Cardiac fibroblast (primary cell): Measurements from ENCODE around the gene POLG.

Experiments used
- DNase-seq, 2 donors: peaks; one replicate each; pipeline versions ENCODE4 v3.0.0 to v3.0.0-alpha.2; 2010; ENCODE audit warnings: low read depth in 2 of 2
- H3K4me3 ChIP-seq, 2 donors: replicated peaks in 1 of 2; 1 replicate in 1 of 2; 2 replicates in 1 of 2; pipeline ENCODE4 v1.5.1; 2011; ENCODE audit warnings: low read depth in 2 of 2, low read length in 2 of 2, mild to moderate bottlenecking in 2 of 2, moderate library complexity in 1 of 2
- CTCF ChIP-seq: IDR thresholded peaks from one replicate; pipeline ENCODE4 v1.5.1; 2011; ENCODE audit warnings: low read depth, mild to moderate bottlenecking, low read length, inconsistent platforms

The POLG gene

GRCh38 chr15:89352476-89352875 is 17.9 kb upstream of the POLG start:
- TF ChIP-seq CTCF, result no peak
- no peak for DNase-seq
- H3K4me3 ChIP-seq, result no peak overlapping the region

- no peak overlapping the region for H3K4me3 ChIP-seq
- TF ChIP-seq CTCF, result no peak
- no peak for DNase-seq
Measured at GRCh38 chr15:89349206-89349558, 14.6 kb upstream of the POLG start.

- TF ChIP-seq CTCF, result no peak
- no peak overlapping the region for H3K4me3 ChIP-seq
- DNase-seq, result no peak
Measured at GRCh38 chr15:89346516-89347231, 12.1 kb upstream of the POLG start.

GRCh38 chr15:89345248-89345647 is 10.6 kb upstream of the POLG start:
- no peak for TF ChIP-seq CTCF
- no peak for DNase-seq
- H3K4me3 ChIP-seq, result no peak overlapping the region

GRCh38 chr15:89342840-89343239 is 8.2 kb upstream of the POLG start:
- no peak for DNase-seq
- no peak for TF ChIP-seq CTCF

GRCh38 chr15:89341316-89342005 is 6.8 kb upstream of the POLG start:
- TF ChIP-seq CTCF, result no peak
- H3K4me3 ChIP-seq, result no peak overlapping the region
- DNase-seq, result no peak

More at GRCh38 chr15:89342840-89343239, 8.2 kb upstream of the POLG start:
- no peak overlapping the region for H3K4me3 ChIP-seq
